DMS114 treated with DMSO at 0.1 percent for 48 hours (cell line): Measurements from ENCODE around the gene IL6ST.
"Not testable (repeated sequence)": the region's sequence is repeated elsewhere in the genome, so short reads cannot be mapped to it uniquely, and the experiment has no call there.

Experiments used
- DNase-seq: peaks from one replicate; lab custom pipeline; 2025; ENCODE audit not compliant: unreplicated experiment; lab: John Stamatoyannopoulos, UW

Gene IL6ST

DNA sequence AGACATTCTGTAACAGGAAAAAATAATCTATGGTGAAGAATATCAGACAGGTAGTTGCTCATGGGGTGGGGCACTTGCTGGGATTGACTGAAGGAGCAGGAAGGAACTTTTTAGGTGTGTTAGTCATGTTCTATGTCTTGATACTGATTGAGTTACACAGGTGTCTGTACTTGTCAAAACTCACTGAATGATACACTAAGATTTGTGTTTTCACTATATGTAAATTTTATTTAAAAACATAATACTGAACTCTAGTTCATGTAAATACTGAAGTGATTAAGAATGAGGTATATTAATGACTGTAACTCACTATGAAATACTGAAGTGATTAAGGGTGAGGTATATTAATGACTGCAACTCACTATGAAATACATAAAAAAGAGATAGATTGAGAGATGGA lies 28.5 kb downstream of the IL6ST start:
- no peak for DNase-seq

DNA sequence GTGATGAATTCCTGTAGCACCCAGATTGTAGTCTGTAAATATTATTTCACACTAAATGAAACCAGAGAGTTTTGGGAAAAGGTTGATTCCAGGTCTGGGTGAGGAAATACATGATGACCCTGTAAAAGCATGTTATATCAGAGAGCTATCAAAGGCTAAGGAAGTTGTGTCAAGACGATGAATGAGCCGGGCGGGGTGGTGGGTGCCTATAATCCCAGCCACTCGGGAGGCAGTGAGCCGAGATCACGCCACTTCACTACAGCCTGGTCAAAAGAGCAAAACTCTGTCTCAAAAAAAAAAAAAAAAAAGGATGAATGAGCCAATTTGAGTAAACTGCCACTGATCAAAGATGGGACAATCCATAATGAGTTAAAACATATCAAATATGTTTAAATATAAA lies 29.2 kb downstream of the IL6ST start:
- DNase-seq: no peak

DNA sequence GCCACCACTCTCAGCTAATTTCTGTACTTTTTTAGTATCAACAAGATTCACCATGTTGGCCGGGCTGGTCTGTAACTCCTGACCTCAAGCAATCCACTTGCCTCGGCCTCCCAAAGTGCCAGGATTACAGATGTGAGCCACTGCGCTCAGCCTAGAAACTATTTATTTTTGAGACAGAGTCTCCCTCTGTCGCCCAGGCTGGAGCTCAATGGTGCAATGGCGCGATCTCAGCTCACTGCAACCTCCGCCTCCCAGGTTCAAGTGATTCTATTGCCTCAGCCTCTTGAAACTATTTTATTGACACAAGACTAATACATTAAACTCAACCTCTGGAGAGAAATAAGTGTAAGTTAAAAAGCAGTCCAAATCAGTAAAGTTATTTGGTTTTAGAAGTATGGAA lies 34.0 kb downstream of the IL6ST start:
- no peak for DNase-seq

DNA sequence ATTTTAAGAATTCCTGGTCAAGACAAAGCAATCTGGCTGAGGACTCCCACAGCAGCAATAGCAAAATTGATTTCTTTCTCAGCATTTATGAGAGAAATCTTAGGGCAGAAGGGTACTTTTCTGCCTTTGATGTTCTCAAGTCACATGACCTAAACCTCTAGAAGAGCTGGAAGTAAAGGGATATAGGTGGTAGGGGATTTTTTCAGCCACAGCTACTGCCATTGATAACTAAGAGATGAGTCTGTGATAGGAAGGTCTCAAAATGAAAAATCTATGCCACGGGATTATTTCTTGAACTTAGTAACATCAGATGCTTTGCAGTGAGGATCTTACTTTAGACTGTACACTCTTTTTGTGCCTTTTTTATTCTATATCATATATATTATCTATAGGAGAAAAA lies 35.6 kb downstream of the IL6ST start:
- DNase-seq: no peak

DNA sequence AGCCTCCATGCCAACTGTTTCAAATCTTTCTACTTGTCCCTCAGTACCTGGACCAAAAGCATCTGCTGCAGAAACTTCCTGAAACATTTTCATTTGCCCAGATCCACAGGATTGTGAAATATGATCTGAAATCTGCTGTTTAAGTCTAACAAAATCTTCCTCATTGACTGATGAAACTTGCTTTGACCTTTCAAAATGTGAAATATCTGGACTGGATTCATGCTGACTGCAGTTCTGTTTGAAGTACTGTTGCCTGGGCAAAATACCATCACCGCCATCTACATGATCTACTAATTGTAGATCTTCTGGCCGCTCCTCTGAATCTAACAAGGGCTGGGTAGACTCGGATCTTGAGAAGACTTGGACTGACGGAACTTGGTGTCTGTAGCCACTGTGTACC lies 53.6 kb downstream of the IL6ST start:
- DNase-seq: not testable (repeated sequence)

DNA sequence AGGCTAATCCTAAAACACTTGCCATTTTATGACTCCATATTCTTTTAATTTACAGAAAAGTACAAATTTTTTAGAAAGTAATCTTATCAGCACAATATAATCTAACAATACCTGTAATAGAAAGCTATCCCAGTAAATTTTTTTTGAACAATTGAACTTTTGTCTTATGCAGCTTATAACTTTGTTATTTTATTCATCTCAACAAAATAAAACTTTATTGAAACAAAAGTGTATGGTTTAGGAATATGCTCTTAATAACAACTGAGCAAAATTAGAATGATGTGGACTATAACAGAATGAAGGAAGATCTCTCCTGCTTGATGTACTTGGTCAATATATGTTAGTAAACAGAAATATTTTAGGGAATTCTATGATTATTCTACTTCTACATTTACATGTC lies 57.2 kb downstream of the IL6ST start:
- DNase-seq: not testable (repeated sequence)

DNA sequence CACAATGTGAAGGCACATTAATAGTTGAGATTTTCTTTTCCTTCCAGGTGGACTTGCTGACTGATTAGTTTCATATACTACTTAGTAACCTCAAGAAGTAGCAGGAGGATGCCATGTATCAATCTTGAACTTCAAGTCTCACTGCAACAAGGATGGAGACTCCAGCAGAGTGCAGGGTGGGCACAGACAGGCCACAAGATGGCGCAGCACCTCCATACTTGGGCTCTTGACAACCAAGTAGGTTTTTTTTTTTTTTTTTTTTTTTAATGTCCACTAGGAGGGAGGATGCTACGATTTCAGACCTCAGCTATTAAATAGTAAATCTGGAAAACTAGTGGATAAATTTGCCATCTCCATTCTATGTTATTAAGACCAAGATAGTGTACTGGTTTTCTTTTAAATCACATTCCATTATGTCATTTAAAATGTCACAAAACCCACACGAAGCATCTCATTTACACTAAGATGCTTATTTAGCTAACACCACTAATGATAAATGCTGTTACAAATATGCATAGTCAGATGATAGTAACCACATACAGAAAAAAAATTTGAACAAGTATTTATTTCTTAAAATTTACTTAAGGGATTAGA lies 58.6 kb downstream of the IL6ST start:
- DNase-seq: peak; percentile 67

DNA sequence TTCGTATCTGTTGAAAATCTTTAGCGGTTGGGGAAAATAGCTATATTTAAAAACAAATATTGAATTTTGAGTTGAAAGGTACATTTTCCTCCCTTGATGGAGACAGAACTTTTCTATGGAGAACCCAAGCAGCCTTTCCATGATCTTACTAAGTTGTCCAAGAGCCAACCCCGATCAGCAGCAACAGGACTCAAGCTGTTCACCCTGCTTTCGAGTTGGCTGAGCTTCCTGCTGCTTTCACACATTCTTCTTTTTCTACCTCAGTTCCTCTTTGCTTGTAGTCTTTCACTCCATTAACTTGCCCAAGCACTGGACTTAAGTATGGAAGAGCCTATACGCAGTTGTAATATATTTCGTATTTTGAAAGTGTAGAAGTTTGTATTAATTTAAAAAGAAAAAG lies 59.4 kb downstream of the IL6ST start:
- no peak for DNase-seq

DNA sequence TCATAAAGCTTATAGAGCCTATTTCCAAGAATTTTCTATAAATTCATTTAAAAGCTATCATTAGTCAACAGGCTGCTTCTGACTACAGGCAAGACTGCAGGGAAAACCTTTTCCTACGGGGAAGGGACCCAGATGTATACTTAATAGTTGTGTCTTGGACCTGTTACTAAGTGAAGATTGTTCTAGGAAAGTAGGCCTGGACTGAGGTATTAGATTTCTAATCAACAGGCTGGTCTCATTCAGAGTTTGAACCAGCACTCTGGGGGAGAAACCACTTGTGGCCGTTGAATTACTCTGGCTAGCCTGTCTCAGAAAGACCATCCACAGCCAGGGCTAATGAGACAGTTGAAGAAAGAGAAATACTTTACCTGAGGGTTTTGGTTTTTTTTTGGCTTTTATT lies 60.0 kb downstream of the IL6ST start:
- DNase-seq: no peak

DNA sequence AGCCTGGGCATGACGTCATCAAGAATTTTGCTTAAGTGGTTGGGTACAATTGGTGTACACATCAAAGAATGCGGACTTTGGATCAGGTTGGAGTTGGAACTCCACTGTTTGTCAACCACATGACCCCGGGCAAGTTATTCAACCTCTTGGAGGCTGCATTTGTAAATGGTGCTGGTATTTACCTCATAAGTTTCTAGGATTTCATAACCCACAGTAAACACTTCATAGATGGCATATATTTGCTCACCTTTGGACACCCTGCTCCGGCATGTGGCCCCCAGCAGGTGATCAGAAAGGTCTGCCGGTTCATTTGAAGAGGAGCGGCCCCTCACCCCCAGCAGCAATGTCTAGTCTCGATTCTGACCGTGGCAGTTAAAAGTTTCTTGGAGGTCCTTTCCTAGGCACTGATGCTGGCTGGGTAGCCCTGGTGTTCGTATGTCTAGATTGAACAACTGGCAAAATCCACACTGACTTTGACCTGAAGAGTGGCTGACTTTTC lies 60.6 kb downstream of the IL6ST start:
- DNase-seq: no peak

DNA sequence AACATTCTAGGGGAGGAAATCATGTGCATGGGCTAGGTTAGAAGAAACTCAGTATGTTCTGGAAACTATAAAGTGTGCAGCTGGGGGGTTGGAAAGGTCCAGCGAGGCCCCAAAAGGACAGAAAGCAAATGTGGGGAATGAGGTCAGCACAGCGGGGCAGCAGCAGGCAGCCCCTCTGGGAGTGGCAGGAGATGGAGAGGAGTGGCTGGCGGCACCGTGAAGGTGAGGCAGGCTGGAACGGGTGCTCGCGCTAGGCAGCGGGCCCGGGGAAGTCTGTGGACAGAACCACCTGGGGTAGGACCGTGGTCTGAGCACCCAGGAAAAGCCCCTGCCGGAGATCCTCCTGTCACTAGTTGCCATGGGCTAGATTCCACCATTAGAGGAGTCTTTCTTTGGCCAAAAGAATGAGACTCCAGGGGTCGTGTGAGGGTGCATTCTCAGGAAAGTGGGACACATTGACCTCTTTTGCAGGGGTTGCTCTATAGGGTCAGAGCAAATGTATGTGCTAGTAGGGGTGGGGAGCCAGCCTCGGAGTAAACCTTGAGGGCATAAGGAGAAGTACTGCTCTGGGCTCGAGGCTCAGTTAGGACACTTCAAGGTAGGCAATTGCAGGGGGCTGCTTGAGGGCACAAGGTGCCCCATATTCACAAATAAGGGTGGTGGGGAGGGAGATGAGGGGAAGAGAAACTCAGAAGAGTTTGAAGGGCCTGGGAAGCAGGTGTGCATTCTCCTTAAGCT lies 61.2 kb downstream of the IL6ST start:
- no peak for DNase-seq

DNA sequence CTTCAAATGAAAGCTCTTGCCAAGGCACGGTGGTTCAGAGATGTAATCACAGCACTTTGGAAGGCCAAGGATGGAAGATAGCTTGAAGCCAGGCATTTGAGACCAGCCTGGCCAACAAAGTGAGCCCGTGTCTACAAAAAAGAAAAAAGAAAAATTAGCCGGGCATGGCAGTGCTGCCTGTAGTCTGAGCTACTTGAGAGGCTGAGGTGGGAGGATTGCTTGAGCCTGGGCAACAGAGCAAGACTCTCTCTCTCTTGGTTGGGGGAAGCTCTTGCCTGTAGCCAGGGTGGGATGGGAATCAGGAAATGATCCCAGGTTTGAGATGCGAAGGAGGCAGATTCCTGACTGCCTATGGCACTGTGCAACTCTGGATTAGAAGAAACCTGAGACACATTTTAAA lies 62.1 kb downstream of the IL6ST start:
- no peak for DNase-seq

DNA sequence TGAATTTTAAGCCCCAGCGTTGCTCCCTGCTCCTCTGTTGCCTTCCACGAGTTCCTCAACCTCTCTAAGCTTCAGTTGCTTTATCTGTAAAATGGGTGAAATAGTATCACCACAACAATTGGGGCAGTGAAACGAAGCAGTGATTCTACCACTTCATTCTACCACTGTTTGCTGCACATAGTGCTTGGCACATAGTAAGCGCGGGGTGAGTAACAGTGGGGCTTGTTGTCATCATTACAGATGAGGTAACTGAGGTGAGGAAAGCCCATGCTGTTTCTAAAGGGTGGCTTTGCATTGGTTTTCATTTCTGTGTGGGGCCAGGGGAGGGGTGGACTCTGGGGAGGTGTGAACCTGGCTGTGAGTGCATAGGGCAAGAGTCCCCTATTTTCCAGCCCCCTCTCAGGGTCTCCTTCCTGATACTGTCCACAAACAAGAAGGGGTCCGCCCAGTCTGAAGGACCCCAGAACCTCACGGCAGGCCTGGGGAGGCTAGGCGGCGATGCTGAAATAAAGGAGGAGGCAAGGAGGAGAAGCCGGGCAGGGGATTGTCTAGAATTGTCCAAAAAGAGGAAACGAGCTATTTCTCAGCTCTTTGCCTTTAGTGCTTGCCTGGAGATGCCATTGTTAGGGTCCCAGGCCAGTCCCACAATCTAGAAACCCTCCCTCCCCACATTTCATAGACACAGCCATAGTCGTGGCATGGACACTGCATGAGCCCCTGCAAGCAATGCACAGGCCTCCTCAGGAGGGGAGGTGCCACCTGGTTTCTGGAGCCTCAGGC lies 65.6 kb downstream of the IL6ST start:
- no peak for DNase-seq

DNA sequence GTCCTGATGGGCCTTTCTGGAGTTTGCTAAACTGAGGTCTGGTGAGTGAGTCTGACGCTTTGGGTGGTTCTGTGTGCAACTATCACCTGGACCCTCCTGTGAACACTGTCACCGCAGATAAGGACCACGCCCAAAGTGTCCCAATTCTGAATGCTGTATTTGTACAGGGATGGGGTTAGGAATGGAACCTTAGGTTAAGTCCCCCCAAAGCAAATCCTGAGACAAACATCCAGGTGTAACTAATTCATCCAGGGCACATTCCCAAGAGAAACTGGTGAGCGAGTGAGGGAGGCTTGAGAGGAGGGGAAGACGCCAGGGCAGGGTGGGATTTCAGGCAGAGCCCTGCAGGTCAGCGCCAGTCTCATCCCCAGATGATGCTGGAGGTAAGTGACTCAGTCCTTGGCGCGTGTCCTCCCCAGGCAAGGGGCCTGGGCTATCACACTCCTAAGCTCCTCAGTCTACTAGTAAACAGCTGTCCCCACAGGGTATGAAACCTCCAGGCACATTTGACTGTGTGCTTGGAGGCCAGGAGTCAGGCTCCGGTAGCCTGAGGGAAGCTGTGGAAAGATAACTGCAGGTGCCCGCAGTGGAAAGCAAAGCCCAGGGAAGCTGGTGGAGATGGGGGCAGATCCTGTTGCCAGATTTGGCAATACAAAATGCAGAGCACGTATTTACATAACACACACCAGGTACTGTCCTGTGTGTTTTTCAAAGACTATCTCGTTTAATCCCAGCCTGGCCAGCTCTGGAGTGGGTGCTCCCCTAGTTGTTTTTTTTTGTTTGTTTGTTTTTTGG lies 66.7 kb downstream of the IL6ST start:
- no peak for DNase-seq

DNA sequence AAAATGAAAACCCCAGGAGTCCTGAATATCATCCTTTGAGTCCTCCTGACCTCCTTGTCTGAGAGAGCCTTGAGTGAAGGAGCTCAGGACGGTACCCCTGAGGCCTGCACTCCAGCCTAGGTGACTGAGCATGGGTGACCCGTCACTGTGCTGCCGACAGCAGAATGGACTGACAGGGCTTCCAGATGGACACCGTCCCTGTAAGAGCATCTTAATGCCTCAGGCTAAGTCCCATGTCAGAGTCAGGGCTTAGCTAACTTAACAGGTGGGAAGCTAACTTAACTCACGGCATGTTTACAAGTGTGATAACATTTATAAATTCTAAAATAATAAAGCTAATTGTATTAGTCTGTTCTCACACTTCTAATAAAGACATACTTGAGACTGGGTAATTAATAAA lies 68.3 kb downstream of the IL6ST start:
- DNase-seq: no peak

DNA sequence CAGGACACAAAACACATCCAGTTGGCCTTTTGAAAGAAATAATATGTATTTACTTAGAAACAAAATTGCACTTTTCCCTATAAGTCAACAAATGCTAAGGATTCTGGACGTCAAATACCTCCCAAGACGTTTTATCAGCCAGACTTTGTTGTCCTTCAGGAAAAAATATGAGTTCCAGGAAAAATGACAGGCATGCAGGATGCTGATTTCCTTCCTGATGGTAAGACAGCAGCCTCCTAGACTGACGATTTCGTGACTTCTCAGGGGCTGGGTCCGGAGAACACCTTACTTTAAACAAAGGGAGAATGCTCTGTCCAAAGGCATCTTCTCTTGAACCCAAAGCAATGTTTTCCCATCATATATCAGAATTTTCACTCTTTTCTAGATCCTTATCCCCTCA lies 69.1 kb downstream of the IL6ST start:
- DNase-seq: no peak

DNA sequence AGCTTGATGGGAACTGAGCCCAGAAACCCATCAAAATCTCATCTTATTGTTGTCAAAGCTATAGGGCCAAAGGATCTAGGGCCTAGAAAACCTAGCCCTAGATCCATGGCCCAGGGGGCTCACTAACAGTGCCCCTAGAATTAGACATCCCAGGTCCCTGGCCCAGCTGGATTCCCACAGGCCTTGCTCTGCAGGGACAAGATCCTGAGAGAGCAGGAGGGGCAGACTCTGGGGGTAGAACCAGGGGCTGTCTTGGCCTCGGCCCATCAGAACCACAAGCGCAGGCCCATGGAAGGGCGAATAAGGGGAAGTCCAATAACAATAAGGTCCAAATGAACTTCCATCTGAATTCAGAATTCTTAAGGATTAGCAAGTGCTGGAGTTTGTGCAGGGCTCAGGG lies 69.6 kb downstream of the IL6ST start:
- no peak for DNase-seq

DNA sequence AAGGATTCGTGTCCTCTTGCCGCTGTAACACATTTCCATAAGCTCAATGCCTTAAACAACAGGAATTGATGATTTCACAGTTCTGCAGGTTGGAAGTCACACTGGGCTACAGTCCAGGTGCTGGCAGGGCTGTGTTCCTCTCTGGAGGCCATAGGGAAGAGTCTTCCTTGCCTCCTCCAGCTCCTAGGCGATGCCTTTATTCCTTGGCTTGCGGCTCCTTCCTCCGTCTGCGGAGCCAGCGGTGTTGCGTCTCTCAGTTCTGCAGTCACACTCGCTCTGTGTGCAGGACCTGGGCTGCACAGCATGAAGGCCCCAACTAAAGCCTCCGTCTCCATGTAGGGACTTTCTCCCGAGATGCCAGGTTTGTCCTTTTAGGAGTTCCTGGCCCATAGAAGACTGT lies 70.0 kb downstream of the IL6ST start:
- no peak for DNase-seq

DNA sequence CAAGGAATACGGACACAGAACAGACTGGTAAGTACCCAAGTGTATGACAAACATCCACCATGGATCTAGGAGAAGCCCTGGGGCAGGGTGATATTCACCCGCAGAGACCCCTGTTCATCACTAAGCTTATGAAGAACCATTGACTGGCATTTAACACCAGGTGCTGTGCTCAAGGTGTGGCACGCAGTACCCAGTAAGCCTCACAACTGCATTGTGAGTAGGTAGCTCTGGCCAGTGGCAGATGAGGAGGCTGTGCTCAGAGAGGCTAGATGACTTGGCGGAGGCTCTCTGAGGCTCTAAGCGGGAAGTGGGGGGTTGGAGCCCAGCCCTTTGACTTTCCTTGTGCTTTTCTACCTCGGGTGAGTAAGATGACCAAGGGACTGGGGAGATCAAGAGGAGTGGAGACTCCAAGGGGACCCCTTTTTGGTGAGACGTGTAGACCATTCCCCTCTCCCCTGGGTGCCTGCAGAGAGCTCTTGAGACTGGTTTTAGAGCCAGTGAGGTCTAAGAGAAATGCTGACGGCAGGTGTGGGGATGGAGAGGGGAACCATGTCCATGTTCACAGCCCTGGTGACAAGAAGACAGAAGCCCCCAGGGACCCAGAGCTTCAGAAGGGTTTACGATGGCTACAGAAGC lies 70.8 kb downstream of the IL6ST start:
- no peak for DNase-seq

DNA sequence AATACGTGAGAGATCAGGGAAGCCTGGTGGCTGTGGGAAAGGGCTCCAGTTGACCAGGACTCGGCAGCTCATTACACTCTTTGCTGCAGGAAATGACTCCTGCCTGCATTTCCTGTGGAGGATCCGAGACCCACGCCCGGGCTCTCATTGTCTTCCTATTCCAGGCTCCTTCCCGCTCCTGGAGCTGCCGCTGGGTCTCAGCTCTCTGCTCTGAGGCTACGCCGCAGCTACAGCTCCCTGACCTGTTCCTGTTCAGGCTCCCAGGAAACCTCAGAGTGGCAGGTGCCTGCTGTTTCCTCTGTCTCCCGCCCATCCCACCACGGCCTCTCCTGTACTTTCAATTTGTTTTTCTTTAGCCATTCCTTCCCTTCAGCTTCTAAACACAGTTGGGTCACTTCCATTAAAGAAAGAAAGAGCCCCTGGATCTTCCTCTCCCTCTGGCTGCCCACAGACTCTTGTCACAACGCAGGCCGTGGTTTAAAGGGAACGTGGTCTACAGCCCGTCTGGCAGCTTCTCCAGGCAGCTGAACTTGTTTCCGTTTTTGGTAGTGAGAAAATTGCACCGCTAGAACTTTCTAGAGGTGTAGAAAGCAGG lies 71.5 kb downstream of the IL6ST start:
- no peak for DNase-seq
